GM19372 (cell line): ENCODE measurements around the gene CASTOR1.

Source experiments
- ATAC-seq: cut with Tn5 transposase; IDR thresholded peaks from one replicate; pipeline ENCODE4 v1.9.1; 2021; ENCODE audit warnings: mild to moderate bottlenecking, low read depth, moderate library complexity; ENCODE audit not compliant: unreplicated experiment

CASTOR1 gene

DNA sequence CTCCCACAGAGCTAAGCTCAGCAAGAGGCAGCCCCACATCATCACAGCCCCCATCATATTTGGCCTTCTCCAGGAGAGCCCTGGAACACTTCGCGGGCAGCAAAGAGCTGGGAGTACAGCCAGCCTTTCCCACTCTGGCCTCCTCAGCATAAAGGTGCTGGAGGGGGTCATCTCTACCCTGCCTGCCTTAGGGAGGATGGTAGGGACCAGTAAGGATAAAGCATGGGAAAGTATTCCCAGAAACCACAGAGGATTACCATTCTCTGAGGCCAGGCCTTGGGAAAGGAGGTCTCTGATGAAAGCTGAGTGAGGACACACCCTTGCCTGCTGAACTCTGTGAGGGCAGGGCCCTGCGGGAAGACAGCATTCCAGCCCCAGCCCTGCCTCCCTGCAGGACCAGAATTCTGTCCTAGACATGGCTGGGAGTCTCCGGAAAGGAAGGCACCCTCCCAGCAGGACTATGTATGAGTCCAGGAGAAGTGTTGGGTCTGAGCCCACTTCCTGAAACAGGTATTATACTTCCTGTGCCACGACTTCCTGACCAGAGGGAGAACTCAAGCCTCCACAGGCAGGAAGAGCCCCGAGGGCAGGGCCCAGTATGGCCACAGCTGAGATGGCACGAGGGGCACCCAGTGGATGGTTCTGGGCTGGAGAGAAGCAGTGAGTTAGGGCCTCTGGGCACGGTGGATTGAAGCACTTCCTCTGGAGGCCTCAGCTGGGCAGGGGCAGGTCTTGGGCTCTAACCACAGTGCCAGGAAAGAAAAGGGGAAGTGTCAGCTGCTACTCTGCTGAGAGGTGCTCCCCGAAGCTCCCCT lies 12.9 kb upstream of the CASTOR1 start:
- no peak for ATAC-seq

DNA sequence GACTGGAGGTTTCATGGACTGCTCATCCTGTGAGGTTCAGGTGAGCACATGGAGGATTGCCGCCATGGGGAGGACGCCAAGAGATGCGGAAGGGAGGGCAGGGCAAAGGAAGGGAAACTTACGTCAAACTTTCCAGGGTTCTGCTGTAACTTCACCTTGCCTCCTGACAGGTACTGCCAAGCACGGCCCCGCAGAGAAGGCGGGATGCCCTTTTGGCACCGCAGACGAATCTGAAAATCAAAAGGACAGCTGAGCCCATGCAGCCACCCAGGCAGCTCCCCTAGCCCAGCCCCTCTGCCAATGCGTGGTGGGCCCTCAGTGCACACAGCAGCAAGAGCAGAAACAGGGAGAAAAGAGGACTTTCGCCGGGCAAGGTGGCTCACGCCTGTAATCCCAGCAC lies 10.0 kb upstream of the CASTOR1 start:
- no peak for ATAC-seq

DNA sequence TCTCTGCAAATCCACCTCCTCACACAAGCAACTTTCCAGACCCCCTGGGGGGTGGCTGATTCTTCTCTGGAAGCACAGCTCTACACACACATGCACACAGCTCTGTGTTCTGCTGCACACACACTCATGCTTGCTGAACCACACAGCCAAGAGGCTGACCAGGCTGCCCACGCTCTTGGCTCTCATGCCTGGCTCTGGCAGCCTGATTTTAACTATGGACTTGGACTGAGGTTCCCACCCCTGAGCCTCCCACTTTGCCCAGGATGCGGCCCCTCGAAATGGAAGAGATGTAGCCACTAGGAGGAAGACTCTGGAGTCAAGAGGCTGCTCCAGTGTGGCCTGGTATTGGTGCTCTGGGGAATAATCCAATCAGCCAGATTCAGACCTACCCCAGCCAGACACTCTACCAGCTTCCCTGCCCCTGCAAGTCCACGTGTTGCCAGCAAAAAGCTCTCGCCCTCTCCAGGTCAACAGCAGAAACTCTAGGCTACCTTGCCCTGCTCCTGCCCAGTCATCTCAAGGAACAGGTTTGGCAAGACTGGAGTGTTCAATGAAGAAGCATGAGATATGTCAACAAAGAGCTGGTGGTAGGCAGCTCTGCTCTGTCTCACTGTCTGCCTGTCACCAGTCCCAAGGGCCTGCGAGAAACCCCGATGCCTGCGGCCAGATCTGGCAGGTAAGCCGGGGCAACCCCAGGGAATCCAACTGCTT lies 8.8 kb upstream of the CASTOR1 start:
- no peak for ATAC-seq

DNA sequence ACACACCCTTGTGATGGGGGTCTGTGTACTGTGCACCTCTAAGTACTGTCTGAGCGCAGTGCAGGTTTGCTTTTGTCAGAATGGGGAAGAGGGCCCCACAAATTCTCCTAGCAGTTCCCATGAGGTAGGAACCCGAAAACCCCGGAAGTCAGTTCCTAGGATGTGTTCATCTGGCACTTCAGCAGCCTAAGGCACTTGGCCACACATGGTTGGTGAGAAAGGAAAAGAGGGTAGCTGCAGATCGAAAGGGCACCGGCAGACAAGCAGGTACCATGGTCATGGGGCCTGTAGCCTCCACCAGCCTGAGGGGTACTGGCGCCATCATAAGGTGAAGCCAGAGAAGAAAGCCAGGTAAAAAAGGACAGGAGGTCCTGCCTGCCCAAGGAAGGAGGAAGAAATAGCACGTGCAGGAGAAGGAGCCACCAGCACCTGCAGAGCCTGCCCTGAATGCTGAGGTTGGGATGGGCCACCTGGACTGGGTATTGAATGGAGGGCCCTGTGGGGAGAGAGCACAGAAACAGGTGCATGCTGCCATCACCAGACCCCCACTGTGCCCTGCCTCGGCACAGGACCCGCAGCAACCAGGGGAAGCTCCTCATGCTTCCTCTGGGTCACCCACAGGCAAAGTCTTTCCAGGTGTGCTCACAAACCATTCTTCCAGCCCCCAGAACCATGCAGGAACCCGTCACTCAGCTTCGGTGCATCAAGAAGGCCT lies 8.1 kb upstream of the CASTOR1 start:
- no peak for ATAC-seq

DNA sequence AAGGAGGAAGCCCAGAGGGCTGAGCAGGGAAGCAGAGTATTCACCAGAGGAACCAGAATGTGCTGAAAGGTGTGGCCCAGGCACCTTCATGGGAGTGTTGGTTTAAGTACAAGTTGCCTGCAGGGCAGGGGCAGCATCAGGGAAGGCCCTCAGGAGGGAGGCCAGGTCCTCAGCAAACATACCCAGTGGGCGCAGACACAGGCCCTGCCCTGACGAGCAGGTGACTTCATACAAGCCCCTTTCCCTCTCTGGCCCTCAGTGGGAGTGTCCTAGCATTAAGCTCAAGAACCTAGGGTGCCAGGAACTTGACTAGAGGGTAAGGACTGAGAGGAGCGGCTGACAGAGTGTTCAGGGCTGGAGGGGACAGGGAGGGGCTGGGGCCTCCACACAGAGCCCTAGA lies 7.5 kb upstream of the CASTOR1 start:
- no peak for ATAC-seq

DNA sequence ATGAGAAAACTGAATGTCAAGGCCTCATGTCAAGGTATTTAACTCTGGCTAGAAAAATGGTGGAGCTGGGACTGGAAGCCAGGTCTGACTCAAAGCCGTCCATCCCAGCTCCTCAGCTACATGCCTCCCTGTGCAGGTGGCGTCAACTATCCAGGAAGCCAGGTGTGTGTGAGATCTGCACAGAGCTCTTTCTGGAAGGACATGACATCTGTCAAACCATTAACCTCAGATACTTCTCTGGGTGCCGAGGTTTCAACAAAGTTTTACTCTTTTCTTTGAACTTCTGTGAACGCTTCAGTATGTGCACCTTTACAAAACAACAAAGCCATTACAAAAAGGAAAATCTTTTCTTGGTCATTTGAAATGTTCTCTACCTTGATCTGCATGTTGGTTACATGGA lies 7.0 kb upstream of the CASTOR1 start:
- ATAC-seq = no peak

DNA sequence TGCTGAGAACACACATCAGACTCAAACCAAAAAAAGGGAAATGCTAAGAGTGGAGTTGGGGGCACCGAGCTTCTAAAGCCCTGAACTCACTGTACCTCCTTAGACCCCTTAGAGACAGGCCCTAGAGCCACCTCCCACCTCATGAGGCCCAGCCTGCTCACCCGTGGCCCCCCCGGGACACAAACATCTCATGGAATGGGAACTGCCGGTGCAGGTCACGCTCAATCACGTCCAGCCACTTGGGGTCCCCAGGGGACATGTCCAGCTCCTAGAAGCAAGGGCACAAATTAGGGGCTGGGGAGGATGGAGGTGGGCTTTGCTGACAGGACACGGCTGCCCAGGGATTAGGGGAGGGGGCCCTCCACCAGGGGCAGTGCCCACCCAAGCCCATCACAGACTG lies 6.3 kb upstream of the CASTOR1 start:
- ATAC-seq = no peak

DNA sequence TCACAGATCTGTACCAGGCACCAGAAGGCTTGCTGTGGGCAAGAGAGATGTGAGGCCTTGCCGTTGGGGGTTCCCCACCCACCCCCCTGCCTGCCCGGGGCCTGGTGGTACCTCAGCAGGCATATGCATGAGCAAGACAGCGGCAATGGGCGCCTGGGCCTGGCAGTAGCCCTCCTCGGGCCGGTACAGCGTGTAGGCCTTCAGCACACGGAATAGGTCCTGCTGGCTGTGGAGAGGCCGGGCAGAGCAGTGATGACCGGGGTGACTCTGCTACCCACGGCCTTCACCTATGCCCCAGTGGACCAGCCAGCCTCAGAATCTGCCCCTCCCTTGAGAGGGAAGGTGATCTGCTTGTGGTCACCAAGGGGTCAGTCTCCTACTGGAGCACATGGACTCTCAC lies 5.5 kb upstream of the CASTOR1 start:
- no peak for ATAC-seq

DNA sequence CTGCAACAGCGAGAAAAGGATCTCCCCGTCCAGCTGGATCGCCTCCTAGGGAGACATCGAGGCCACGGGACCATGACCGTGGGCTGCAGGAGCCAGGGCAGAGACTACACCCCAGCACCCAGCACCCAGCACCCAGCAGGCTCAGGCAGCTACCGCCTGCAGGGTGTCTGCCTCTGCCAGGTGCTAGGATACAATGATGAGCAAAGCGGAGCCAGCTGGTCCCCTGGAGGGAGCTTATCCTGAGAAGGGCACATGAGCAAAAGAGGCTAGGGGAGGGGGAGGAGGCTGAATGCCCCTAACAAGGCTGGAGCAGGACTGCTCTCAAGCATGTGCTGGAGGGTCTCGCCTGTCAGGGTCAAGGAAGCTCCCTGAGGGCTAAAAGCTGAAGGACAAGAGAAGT lies 4.8 kb upstream of the CASTOR1 start:
- ATAC-seq = no peak

DNA sequence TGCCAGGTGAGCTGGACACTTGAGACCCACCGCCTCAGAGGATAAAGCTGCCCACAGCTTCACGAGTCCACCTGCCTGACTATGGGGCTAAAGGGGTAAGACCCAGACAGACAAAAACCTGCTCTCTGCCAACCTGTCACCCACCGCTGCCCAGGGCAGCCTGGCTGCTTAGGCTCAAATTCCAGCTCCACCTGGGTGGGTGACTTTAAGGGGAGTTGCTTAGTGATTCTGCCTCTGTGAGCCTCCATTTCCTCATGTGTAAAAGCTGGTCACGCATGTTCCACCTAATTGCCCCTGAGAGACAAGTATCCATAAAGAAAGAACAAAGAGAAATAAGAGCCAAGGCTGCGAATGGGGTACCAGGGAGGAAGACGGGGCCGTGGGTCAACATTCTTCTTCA lies 3.7 kb upstream of the CASTOR1 start:
- ATAC-seq = no peak

DNA sequence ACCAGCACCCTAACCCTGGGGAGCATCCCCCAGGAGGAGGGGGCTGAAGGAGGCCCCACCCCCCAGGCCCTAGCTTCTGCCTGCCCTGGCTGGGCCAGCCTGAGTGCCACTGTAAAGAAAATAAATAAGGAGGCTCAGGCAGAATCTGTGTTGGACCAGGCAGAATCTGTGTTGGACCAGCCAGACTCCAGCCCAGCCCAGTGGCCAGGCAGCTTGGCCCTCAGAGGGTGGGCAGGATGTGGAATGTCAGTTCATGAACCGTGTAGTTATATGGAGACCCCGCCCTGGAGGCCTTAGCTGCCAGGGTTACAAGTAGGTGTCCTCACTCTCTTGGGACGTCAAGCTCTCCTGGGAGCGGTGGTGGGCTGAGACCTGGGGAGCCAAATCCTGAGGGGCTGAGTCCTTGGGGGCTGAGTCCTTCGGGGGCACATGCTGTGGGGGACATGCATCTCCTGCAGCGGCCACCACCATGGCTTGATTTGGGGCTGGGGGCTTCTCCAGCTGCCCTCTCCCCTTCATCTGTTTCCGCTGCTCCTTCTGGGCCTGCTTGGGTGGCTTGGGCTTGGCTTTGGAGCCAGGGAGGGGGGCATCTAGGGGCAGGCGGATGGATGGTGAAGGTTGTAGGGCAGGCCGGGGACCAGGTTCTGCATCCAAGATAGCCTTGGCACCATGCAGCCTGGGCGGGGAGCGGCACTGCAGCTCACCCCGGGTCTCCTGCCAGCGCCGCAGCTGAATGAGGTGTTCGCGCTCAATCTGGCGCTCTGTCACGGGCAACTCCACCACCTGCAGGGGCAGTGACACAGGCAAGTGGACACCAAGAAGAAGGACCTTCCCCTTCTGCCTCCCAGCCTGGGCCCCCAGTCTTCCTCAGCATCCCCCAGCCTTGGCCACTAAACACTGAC lies 3.0 kb upstream of the CASTOR1 start:
- ATAC-seq = no peak

DNA sequence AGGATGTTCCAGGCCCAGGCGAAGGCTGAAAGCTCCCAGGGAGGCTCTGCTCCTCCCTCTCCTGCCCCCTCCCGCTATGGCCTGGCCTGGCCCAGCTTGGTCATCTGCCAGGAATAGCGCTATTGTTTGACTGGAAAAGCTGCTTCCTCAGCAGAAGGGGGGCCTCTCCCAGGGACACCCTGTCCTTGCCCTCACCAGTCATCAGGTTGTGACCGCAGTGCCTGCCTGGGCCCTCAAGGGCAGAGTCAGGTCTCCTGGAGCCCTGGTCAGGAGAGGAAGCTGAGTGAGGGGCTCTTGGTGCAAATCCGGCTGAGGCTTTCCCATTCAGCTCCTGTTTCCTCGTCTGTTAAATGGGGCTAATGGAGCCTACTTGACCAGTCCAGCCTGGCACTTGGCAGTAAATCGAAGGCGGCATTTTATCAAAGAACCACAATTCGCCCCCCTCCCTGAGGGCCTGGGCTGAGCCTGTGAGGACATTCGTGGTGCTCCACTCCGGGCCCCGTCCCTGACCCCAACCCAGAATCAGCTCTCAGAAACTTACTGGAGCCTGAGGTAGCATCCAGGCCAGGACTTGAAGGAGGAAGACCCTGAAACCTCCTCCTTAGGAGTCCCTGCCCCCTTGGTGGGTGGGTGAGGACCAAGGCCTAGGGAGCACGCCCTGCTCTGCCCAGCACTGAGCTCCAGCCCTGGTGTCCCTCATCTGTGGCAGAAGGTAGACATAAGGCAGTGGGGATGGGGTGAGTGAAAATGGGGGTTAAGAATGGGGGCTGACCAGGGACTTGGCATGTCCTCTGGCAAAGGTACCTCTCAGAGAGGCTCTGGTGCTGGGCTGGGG lies 2.0 kb upstream of the CASTOR1 start:
- ATAC-seq = no peak

DNA sequence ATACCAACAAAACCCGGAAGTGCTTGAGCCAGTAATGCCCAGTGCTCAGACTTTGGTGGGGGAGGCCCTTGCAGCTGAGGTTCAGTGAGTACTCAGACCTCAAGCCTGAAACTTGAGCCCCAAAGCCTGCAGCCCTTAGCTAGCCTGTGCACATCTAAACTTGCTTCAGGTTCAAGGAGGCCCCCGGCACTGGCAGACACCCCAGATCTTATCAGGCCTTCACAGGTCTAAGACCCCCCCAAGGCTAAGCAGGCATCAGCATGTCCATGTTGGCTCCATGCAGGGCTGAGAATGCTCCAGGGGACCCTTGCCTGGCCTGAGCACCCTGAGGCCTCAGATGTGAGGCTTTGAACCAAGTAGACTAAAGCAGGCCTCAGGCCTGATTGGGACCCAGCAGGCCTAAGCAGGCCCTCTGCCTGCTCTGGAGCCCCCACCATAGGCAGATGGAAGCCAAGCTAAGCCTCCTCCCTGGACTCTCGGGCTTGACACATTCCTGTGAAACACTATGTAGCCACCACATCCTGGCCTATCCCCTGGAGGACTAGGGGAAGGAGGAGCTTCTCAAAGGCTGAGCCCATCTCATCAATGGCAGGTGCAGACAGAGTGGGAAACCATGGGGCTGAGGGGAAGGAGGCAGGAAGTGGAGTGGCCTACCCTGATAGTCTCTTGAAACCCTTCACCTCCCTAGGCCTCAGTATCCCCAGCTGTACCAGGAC lies 1.2 kb upstream of the CASTOR1 start:
- ATAC-seq = no peak

DNA sequence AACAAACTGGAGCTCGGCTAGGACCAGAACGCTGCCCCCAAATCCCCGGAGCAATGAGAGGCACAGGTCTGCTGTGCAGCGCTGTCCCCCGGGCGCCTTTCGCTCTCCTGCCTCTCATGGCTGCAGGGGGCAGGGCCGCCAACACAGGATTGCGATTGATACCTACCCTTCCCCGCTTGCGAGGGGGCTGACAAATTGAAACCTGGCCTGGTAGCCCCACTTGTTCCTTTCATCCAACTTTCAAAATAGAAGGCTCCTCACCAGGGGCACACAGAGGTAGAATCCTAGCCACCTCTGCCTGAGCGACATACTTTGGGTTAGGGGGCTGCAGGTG lies 642 bp upstream of the CASTOR1 start:
- ATAC-seq = no peak

DNA sequence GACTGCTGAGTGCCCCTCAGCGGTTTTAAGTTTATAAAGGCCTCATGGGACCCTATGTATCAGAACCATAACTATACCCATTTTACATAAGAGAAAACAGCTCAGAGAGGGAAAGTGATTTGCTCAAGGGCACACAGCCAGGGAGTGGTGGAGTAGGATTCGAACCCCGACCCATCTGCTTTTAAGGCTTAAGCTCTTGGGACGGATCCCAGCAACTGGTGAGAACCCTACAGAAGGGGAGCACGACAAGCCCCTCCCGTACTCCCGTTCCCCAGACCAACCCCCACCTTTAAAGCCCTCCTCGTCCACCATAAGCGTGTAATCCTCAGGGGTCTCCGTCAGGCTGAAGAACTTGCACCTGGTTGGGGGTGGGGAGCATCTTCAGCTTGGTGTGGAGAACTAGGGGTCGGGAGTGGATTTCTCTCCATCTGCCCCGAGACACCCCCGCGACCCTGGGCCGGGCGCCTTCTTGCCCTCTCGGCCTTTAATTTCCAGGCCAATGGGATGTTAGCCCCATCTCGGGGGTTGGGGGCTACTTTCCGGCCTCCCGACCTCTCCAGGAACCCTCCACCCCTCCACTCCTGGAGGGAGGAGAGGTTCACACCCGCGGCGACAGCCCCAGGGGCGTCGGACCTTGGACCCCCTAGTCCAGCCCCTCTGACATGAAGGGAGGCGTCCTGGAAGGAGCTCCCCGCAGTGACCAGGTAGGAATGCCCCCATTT lies 725 bp downstream of the CASTOR1 start:
- ATAC-seq = no peak

DNA sequence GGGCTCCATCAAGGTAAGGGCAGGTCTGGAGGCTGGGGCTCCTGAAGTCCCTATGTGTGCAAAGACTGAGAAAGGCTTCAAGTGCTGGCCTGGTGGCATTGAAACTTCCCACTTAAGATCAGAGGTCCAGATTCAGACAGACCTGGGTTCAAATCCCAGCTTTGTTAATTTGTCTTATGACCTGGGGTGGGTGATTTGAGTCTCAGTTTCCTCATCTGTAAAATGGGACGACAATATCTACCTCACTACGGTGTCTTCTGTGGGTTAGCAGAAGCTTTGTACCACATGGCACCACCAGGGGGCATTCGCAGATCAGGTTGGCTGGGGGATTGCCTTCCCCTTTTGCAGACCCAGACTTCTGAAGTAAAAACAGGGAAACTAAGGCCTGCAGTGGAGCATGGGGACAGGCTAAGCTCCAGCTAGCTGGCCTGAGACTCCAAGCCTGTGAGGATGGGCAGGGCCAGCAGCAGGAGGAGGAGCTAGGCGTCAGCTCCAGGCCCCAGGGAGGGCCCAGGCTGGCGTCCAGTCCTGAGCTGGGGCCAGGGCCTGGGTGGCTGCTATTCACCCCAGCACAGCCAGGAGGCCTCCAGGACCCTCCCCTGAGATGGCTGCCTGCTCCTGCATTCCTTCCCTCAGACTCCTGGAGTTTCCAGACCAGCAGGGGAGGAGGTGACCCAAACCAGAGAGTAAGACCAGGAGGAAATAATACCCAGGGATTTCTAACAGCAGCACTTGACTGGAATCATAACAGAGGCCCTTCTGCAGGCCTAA lies 1.5 kb downstream of the CASTOR1 start:
- no peak for ATAC-seq

DNA sequence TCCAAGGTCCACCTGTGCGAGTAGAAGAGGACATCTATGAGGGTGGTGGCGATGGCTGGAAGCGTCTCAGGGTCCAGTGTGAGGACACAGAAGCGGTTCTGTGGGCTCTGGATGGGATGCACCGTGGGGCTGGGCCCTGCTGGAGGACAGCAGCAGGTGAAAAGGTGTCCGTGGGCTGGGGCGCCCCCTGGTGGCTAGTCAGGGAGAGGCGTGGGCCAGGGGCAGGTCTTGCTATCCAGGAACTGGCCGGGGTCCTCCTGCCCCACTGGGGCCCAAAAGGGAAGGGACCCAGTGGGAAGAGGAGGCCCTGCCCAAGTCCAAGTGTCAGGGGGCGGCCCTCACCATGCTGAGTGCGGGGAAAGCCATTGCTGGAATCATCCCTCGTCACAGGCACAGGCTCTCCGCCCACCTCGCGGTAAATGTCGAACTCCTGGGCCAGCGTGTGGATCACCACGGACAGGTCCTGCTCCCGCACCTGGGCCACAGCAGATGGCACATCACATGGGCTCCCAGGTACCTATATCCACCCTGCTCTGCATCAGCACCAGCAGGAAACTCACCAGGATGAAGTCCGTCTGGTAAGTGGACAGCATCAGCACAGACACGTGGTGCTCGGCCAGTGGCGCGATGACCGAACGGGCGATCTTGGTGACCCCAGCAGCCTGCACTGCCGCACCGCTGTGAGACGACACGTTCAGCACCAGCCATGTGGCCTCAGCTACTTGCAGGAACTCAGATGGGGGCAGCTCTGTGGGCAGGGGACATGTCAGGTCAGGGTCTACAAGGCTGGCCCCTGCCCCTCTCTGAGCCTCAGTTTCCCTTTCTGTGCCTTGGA lies 2.3 kb downstream of the CASTOR1 start:
- no peak for ATAC-seq
